Type B pancreatic cell (in vitro differentiated cells): ENCODE results near the gene PPP6C. TPM values are rescaled to one million over a fixed set of nuclear protein-coding genes. Genes with fewer than 3 reads are reported as not detected.
"Not testable (repeated sequence)": the region's sequence is repeated elsewhere in the genome, so short reads cannot be mapped to it uniquely, and the experiment has no call there.

Experiments
- DNase-seq: peaks from one replicate; pipeline ENCODE4 v3.0.0; 2021; ENCODE audit warnings: mixed read lengths; ENCODE audit not compliant: unreplicated experiment; ENCODE audit errors: extremely low spot score
- H3K27ac Mint-ChIP-seq: 2 replicates; pipeline ENCODE4 v1.8.0; 2021; ENCODE audit warnings: mild to moderate bottlenecking, mixed read lengths
- H3K27me3 Mint-ChIP-seq: 2 replicates; pipeline ENCODE4 v1.8.0; 2021; ENCODE audit warnings: mixed read lengths
- H3K36me3 Mint-ChIP-seq: 2 replicates; pipeline ENCODE4 v1.8.0; 2021; ENCODE audit warnings: mixed read lengths
- H3K4me1 Mint-ChIP-seq: one replicate; pipeline ENCODE4 v1.8.0; 2021; ENCODE audit warnings: mixed read lengths; ENCODE audit not compliant: unreplicated experiment
- H3K4me3 Mint-ChIP-seq: 2 replicates; pipeline ENCODE4 v1.8.0; 2021; ENCODE audit warnings: mild to moderate bottlenecking, mixed read lengths
- H3K9me3 Mint-ChIP-seq: 2 replicates; pipeline ENCODE4 v1.8.0; 2021; ENCODE audit warnings: mixed read lengths
- total RNA-seq: library from RNA; stranded (reverse); gene quantifications from 2 replicates; pipeline ENCODE4 v1.2.1, GENCODE V29; 2021; ENCODE audit warnings: low replicate concordance
- TF ChIP-seq, protein P1 (sequence below): fragments of 200-600 bp; sonication (generic); conservative IDR thresholded peaks from 2 replicates; pipeline ENCODE4 v1.5.0; 2021; ENCODE audit warnings: antibody characterized with exemption, mild to moderate bottlenecking

The PPP6C gene
- total RNA-seq, 1 donor from 2014 or later: 35.2 TPM

DNA sequence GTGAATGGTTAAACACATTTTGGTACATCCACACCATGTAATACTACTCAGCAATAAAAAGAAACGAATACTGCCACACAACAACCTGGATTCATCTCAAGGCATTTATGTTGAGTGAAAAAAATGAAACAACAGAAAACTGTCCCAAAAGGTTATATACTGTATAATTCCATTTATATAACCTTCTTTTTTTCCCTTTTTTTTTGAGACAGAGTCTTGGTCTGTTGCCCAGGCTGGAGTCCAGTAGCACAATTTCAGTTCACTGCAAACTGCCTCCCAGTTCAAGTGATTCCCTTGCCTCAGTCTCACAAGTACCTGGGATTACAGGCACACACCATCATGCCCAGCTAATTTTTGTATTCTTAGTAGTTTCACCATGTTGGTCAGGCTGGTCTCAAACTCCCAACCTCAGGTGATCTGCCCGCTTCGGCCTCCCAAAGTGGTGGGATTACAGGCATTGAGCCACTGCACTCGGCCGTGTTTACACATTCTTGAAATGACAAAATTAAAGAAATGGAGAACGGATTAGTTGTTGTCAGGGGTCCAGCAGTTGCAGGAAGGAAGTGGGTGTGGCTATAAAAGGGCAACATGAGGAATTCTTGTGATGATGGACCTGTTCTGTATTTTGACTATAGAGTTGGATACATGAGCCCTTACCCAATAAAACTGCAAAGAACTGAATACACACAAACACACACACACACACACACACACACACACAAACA is 17.4 kb downstream of the PPP6C start:
- peaks cover 5% of the 10 kb centered on the region for H3K9me3 Mint-ChIP-seq
- peaks cover 18% of the 10 kb centered on the region for H3K36me3 Mint-ChIP-seq
- no peak overlapping the region for H3K27ac Mint-ChIP-seq
- no peak overlapping the region for H3K4me3 Mint-ChIP-seq
- H3K27me3 Mint-ChIP-seq: no peaks in the 10 kb centered on the region
- TF ChIP-seq, protein P1, sequence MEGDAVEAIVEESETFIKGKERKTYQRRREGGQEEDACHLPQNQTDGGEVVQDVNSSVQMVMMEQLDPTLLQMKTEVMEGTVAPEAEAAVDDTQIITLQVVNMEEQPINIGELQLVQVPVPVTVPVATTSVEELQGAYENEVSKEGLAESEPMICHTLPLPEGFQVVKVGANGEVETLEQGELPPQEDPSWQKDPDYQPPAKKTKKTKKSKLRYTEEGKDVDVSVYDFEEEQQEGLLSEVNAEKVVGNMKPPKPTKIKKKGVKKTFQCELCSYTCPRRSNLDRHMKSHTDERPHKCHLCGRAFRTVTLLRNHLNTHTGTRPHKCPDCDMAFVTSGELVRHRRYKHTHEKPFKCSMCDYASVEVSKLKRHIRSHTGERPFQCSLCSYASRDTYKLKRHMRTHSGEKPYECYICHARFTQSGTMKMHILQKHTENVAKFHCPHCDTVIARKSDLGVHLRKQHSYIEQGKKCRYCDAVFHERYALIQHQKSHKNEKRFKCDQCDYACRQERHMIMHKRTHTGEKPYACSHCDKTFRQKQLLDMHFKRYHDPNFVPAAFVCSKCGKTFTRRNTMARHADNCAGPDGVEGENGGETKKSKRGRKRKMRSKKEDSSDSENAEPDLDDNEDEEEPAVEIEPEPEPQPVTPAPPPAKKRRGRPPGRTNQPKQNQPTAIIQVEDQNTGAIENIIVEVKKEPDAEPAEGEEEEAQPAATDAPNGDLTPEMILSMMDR: no peak
- DNase-seq: no peak
- peaks cover 21% of the 10 kb centered on the region for H3K4me1 Mint-ChIP-seq

DNA sequence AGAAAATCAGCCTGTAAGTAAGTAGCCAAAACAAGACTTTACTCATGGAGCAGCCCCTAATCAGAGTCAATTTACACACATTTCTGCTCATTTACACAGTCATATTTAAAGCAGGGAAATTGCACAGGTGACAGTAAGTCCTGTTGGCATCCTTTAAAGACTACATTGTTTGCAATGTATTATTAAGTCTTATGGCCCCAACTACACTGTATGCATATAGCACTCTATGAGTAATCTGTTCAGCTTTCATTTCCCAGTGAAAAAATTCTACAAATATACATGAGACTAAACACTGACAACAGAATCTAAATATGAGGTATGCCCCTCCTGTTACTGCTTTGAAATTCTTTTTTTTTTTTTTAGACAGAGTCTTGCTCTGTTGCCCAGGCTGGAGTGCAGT is 19.7 kb downstream of the PPP6C start:
- Mint-ChIP-seq H3K9me3 (no peaks in the 10 kb centered on the region), H3K36me3 (peaks cover 19% of the 10 kb centered on the region), H3K27me3 (no peaks in the 10 kb centered on the region), H3K27ac (no peak overlapping the region), H3K4me3 (no peak overlapping the region), H3K4me1 (peaks cover 10% of the 10 kb centered on the region)
- no peak for DNase-seq
- TF ChIP-seq, protein P1: no peak

DNA sequence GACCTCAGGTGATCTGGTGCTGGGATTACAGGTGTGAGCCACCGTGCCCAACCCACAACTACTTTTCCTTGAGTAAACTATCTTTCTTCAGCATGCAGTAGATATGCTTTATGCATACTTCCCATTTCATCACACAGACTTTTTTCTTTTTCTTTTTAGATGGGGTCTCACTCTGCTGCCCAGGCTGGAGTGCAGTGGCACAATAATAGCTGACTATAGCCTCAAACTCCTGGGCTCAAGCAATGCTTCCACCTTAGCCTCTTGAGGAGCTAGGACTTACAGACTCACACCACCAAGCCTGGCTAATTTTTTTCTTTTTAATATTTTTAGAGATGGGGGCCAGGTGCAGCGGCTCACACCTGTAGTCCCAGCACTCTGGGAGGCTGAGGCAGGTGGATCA is 22.8 kb downstream of the PPP6C start:
- Mint-ChIP-seq H3K27me3 (no peaks in the 10 kb centered on the region), H3K36me3 (peaks cover 11% of the 10 kb centered on the region), H3K9me3 (no peaks in the 10 kb centered on the region), H3K4me1 (no peaks in the 10 kb centered on the region), H3K27ac (no peak overlapping the region), H3K4me3 (no peak overlapping the region)
- TF ChIP-seq, protein P1: no peak
- no peak for DNase-seq

DNA sequence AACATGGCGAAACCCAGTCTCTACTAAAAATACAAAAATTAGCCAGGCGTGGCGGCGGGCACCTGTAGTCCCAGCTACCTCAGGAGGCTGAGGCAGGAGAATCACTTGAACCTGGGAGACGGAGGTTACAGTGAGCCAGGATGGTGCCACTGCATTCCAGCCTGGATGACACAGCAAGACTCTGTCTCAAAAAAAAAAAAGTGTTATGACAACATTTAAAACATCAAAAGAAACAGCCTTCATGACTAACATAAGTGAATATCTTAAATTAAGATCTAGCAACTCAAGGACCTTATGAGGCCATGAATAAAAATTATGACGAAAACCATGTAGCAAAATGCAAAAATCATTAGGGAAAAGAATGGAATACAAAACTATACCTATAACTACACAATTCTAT is 26.7 kb downstream of the PPP6C start:
- not testable (repeated sequence) for H3K27me3 Mint-ChIP-seq, DNase-seq, H3K27ac Mint-ChIP-seq, H3K9me3 Mint-ChIP-seq, H3K36me3 Mint-ChIP-seq, H3K4me1 Mint-ChIP-seq, H3K4me3 Mint-ChIP-seq

DNA sequence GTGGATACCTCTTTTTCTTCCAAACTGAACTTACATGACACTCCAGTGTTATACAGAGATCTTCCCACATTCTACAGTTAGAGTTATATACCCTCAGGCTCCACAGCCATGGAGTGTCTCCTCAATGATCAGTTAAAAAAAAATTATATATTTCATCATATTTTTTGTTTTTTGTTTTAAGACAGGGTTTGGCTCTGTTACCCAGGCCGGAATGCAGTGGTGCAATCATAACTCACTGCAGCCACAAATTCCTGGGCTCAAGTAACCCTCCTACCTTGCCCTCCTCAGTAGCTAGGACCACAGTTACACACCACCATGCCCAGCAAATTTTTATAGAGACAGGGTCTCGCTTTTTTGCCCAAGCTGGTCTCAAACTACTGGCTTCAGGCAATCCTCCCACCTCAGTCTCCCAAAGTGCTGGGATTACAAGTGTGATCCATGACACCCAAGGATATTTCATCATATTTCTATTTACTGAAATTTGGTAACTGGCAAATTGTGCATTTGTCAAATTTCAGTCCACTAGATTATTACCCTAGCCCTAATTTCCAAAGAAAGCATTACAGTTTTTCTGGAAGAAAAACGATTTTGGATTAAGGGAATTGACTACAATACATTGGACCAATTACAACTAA is 28.2 kb downstream of the PPP6C start:
- Mint-ChIP-seq H3K27ac (no peak overlapping the region), H3K36me3 (peaks cover 8% of the 10 kb centered on the region), H3K9me3 (no peaks in the 10 kb centered on the region), H3K4me3 (no peak overlapping the region), H3K4me1 (peaks cover 4% of the 10 kb centered on the region), H3K27me3 (no peaks in the 10 kb centered on the region)
- DNase-seq: no peak
- TF ChIP-seq, protein P1: no peak

DNA sequence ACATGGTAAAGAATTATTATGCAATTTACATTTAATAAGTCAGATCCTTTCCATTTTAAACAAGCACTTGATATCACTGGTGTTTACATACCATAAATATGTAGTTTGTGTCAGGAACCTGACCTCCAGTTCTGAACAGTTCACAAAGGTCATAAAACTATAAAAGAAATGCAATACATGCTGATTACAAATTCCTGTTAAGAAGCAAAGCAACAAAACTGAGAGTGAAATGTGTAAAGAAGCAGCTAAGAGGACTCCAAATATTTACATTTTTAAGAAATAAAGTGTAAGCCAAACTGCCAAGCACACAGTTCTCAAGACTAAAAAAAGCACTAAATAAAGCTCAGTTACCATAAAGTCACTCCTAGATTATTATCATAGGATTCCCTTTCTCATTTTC is 28.9 kb downstream of the PPP6C start:
- no peak for DNase-seq
- H3K27ac Mint-ChIP-seq: no peak overlapping the region
- peaks cover 8% of the 10 kb centered on the region for H3K36me3 Mint-ChIP-seq
- no peaks in the 10 kb centered on the region for H3K27me3 Mint-ChIP-seq
- H3K4me1 Mint-ChIP-seq: peaks cover 4% of the 10 kb centered on the region
- TF ChIP-seq, protein P1: no peak
- no peak overlapping the region for H3K4me3 Mint-ChIP-seq
- no peaks in the 10 kb centered on the region for H3K9me3 Mint-ChIP-seq
